HCT116 (cell line): ENCODE results near the gene HMCN2.

Experiments
- EZH2 ChIP-seq: fragments of 200-600 bp; sonication (generic); IDR thresholded peaks from 2 replicates; pipeline ENCODE4 v1.6.1; 2017; ENCODE audit warnings: antibody characterized with exemption, mixed run types
- EZH2phosphoT487 ChIP-seq: fragments of 200-600 bp; IDR thresholded peaks from 2 replicates; pipeline ENCODE4 v1.6.1; 2018; ENCODE audit warnings: antibody characterized with exemption, borderline replicate concordance
- POLR2AphosphoS5 ChIP-seq: IDR thresholded peaks from 2 replicates; pipeline ENCODE4 v1.6.1; 2011; ENCODE audit warnings: mild to moderate bottlenecking, low read depth, low read length, moderate library complexity
- SIN3A ChIP-seq: IDR thresholded peaks from 2 replicates; pipeline ENCODE4 v1.6.1; 2012; ENCODE audit warnings: low read depth
- TF ChIP-seq, protein P1 (sequence below): IDR thresholded peaks from 2 replicates; pipeline ENCODE4 v1.6.1; 2012
- TF ChIP-seq, protein P2 (sequence below), 3 experiments: fragments of 200-600 bp in 1 of 3; sonication (generic) in 1 of 3; IDR thresholded peaks in 2 of 3; conservative IDR thresholded peaks in 1 of 3; 2 replicates each; pipeline ENCODE4 v1.5.1; 2012 to 2017; ENCODE audit warnings: low read depth in 2 of 3, low read length in 2 of 3, antibody characterized with exemption in 1 of 3, borderline replicate concordance in 1 of 3, control low read depth in 1 of 3, mild to moderate bottlenecking in 1 of 3, mixed read lengths in 1 of 3, mixed run types in 1 of 3, moderate library complexity in 1 of 3; ENCODE audit not compliant: insufficient read depth in 1 of 3

DNA sequence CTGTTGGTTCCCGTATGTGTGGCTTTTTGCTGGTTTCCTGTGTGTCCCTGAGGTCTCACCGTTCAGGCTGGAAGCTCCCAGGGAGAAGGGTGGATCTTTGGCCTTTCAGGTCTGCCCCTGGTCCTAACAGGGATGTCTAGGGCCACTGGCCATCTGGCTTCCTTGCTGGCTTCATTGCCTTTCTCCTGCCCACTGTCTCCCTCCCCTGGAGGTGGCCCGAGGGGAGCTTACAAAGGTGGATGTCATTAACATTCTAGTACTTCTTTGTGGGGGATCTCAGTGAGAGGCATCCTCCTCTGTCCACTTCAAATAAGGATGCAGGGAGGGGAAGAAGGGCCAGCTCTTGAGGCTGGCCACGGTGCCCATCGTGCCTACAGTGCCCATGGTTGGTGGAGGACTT, 35.2 kb downstream of the HMCN2 start:
- TF ChIP-seq, protein P1, sequence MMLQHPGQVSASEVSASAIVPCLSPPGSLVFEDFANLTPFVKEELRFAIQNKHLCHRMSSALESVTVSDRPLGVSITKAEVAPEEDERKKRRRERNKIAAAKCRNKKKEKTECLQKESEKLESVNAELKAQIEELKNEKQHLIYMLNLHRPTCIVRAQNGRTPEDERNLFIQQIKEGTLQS: no peak
- TF ChIP-seq, protein P2, sequence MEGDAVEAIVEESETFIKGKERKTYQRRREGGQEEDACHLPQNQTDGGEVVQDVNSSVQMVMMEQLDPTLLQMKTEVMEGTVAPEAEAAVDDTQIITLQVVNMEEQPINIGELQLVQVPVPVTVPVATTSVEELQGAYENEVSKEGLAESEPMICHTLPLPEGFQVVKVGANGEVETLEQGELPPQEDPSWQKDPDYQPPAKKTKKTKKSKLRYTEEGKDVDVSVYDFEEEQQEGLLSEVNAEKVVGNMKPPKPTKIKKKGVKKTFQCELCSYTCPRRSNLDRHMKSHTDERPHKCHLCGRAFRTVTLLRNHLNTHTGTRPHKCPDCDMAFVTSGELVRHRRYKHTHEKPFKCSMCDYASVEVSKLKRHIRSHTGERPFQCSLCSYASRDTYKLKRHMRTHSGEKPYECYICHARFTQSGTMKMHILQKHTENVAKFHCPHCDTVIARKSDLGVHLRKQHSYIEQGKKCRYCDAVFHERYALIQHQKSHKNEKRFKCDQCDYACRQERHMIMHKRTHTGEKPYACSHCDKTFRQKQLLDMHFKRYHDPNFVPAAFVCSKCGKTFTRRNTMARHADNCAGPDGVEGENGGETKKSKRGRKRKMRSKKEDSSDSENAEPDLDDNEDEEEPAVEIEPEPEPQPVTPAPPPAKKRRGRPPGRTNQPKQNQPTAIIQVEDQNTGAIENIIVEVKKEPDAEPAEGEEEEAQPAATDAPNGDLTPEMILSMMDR (IDR thresholded peaks at IDR 0.05 in 2 of 3, conservative IDR thresholded peaks at IDR 0.05 in 1 of 3; ENCODE audit: borderline replicate concordance in 1 of 3, insufficient read depth in 1 of 3, low read depth in 2 of 3, low read length in 2 of 3): no peak
- TF ChIP-seq SIN3A (no peak), POLR2AphosphoS5 (no peak), EZH2 (no peak), EZH2phosphoT487 (no peak)
